CD14-positive monocyte (primary cell): Measurements from ENCODE around the gene CTNNA3. TPM values are rescaled to one million over a fixed set of nuclear protein-coding genes. Genes with fewer than 3 reads are reported as not detected.

Source experiments
- DNase-seq, 3 donors: peaks; one replicate each; pipeline ENCODE4 v3.0.0-alpha.2; 2011 to 2022
- H2AFZ ChIP-seq: 2 replicates; pipeline ENCODE4 v1.6.0; 2012; ENCODE audit warnings: mild to moderate bottlenecking, low read depth, low read length, inconsistent platforms; ENCODE audit not compliant: insufficient read depth, poor library complexity, severe bottlenecking
- H3K27ac ChIP-seq, 2 donors: 1 replicate in 1 of 2; 2 replicates in 1 of 2; pipeline ENCODE4 v1.5.1; 2012 to 2013; ENCODE audit warnings: low read length in 2 of 2, control low read depth in 1 of 2, inconsistent platforms in 1 of 2, low read depth in 1 of 2, mild to moderate bottlenecking in 1 of 2
- H3K27me3 ChIP-seq, 2 donors: one replicate each; pipeline versions ENCODE4 v1.6.0 to v1.6.1; 2011 to 2013; ENCODE audit warnings: low read length in 2 of 2; ENCODE audit not compliant: control insufficient read depth in 2 of 2, insufficient read depth in 2 of 2
- H3K36me3 ChIP-seq, 2 donors: replicated peaks in 1 of 2; 1 replicate in 1 of 2; 2 replicates in 1 of 2; pipeline versions ENCODE4 v1.5.1 to v1.6.1; 2012 to 2013; ENCODE audit warnings: low read length in 2 of 2, control low read depth in 1 of 2, inconsistent platforms in 1 of 2, mild to moderate bottlenecking in 1 of 2; ENCODE audit not compliant: insufficient read depth in 2 of 2, control insufficient read depth in 1 of 2
- H3K4me1 ChIP-seq, 2 donors: 1 replicate in 1 of 2; 2 replicates in 1 of 2; pipeline versions ENCODE4 v1.5.1 to v1.6.1; 2012 to 2013; ENCODE audit warnings: low read length in 2 of 2, control low read depth in 1 of 2, inconsistent platforms in 1 of 2, mild to moderate bottlenecking in 1 of 2, moderate library complexity in 1 of 2; ENCODE audit not compliant: insufficient read depth in 2 of 2, control insufficient read depth in 1 of 2
- H3K4me2 ChIP-seq: replicated peaks from 2 replicates; pipeline ENCODE3; 2012; ENCODE audit warnings: low read length, moderate library complexity, mild to moderate bottlenecking; ENCODE audit not compliant: poor library complexity, severe bottlenecking; ENCODE audit errors: extremely low read depth
- H3K4me3 ChIP-seq, 3 experiments: fragments of 200-600 bp in 1 of 3; sonication (generic) in 1 of 3; replicated peaks in 1 of 3; 1 replicate in 2 of 3; 2 replicates in 1 of 3; pipeline ENCODE4 v1.5.1; 2011 to 2013; ENCODE audit warnings: low read length in 3 of 3, mild to moderate bottlenecking in 3 of 3, control low read depth in 2 of 3, low read depth in 2 of 3, inconsistent platforms in 1 of 3, moderate library complexity in 1 of 3
- H3K79me2 ChIP-seq: 2 replicates; pipeline ENCODE4 v1.6.0; 2012; ENCODE audit warnings: mild to moderate bottlenecking, control low read depth, inconsistent platforms, low read length, moderate library complexity; ENCODE audit not compliant: insufficient read depth
- H3K9ac ChIP-seq: 2 replicates; pipeline ENCODE4 v1.6.0; 2017; ENCODE audit warnings: low read length, mild to moderate bottlenecking; ENCODE audit not compliant: insufficient read depth, poor library complexity, severe bottlenecking
- H3K9me3 ChIP-seq, 2 donors: replicated peaks in 1 of 2; 1 replicate in 1 of 2; 2 replicates in 1 of 2; pipeline versions ENCODE4 v1.5.1 to v1.6.1; 2012 to 2013; ENCODE audit warnings: low read length in 2 of 2, control low read depth in 1 of 2; ENCODE audit not compliant: control insufficient read depth in 1 of 2, insufficient read depth in 1 of 2
- H4K20me1 ChIP-seq: 2 replicates; pipeline ENCODE4 v1.6.0; 2012; ENCODE audit warnings: mild to moderate bottlenecking, low read length, control low read depth, moderate library complexity; ENCODE audit not compliant: insufficient read depth
- H3K27ac Mint-ChIP-seq, 7 donors: one replicate each; pipeline ENCODE4 v1.8.0; 2020; ENCODE audit warnings: mild to moderate bottlenecking in 7 of 7, mixed read lengths in 7 of 7, moderate library complexity in 6 of 7, inconsistent platforms in 2 of 7
- H3K27me3 Mint-ChIP-seq, 3 donors: one replicate each; pipeline ENCODE4 v1.8.0; 2021 to 2022; ENCODE audit warnings: low read depth in 3 of 3, mild to moderate bottlenecking in 3 of 3, mixed read lengths in 3 of 3, moderate library complexity in 3 of 3, inconsistent platforms in 1 of 3
- H3K36me3 Mint-ChIP-seq, 2 donors: one replicate each; pipeline ENCODE4 v1.8.0; 2020; ENCODE audit warnings: mixed read lengths in 2 of 2, inconsistent platforms in 1 of 2, mild to moderate bottlenecking in 1 of 2
- H3K4me1 Mint-ChIP-seq: one replicate; pipeline ENCODE4 v1.8.0; 2020; ENCODE audit warnings: mild to moderate bottlenecking, mixed read lengths
- H3K4me3 Mint-ChIP-seq, 2 donors: one replicate each; pipeline ENCODE4 v1.8.0; 2020; ENCODE audit warnings: mild to moderate bottlenecking in 2 of 2, mixed read lengths in 2 of 2, moderate library complexity in 1 of 2
- H3K9me3 Mint-ChIP-seq, 7 donors: one replicate each; pipeline ENCODE4 v1.8.0; 2020 to 2022; ENCODE audit warnings: mixed read lengths in 7 of 7, mild to moderate bottlenecking in 6 of 7, moderate library complexity in 6 of 7, inconsistent platforms in 2 of 7
- CTCF ChIP-seq: fragments of 200-600 bp; IDR thresholded peaks from one replicate; pipeline ENCODE4 v1.8.0; 2022; ENCODE audit warnings: antibody characterized with exemption, mild to moderate bottlenecking
- whole genome bisulfite sequencing: methylation state at CpG from one replicate; pipeline ENCODE4 v1.1.5; 2013; ENCODE audit warnings: missing lambda C conversion rate; ENCODE audit not compliant: insufficient coverage; 5-methylcytosine and 5-hydroxymethylcytosine counted together
- intact Hi-C, 2 donors: fragments of 100-400 bp; cut with micrococcal nuclease; formaldehyde crosslinking; loops; one replicate each; pipeline versions ENCODE4 v1.15.0 to v1.15.1; 2023
- polyA plus RNA-seq, 3 donors: library from polyadenylated mRNA; depleted of rRNA in 1 of 3; unstranded in 2 of 3; stranded (reverse) in 1 of 3; fragments of 300-500 nt in 2 of 3; fragments of >200 nt in 1 of 3; fragmentation: Illumina TruSeq in 2 of 3; gene quantifications; 1 replicate in 2 of 3; 2 replicates in 1 of 3; pipeline ENCODE4 v1.2.3, GENCODE V29; 2012 to 2021

Gene CTNNA3
- polyA plus RNA-seq, 3 donors = not detected

DNA sequence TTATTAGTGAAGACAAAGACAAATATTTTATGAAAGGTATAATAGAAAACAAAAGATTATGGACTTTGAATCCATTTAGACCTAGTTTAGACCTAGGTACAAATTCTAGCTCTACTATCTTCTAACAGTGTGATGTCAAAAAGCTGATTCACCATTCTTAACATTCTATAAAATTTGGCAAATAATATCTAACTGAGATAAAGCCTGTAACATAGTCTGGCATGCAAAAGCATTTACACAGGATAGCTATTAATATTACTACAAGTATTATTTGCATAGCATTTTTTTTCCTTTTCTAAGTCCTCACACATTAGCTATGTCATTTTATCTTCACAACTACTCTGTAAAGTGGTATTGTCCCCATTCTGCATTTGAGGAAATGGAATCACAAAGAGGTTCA, 949.7 kb downstream of the CTNNA3 start:
- no peaks in the 10 kb centered on the region for H3K36me3 Mint-ChIP-seq
- no peak overlapping the region for H3K27ac Mint-ChIP-seq
- Histone ChIP-seq H3K4me1 (no peaks in the 10 kb centered on the region), H3K27me3 (no peaks in the 10 kb centered on the region), H3K9me3 (no peaks in the 10 kb centered on the region), H3K4me3 (no peak overlapping the region), H3K9ac (no peak overlapping the region), H2AFZ (no peak overlapping the region), H4K20me1 (no peaks in the 10 kb centered on the region), H3K36me3 (no peaks in the 10 kb centered on the region), H3K79me2 (no peaks in the 10 kb centered on the region), H3K27ac (no peak overlapping the region), H3K4me2 (no peak overlapping the region)
- no peaks in the 10 kb centered on the region for H3K4me1 Mint-ChIP-seq
- no peak overlapping the region for H3K4me3 Mint-ChIP-seq
- H3K9me3 Mint-ChIP-seq = peaks cover 0 to 9% (median 2%) of the 10 kb centered on the region in 7 donors
- no peak for DNase-seq
- no peak for TF ChIP-seq CTCF
- H3K27me3 Mint-ChIP-seq = no peaks in the 10 kb centered on the region
- intact Hi-C loops = no loop called here

- Mint-ChIP-seq H3K4me1 (no peaks in the 10 kb centered on the region), H3K27me3 (no peaks in the 10 kb centered on the region), H3K27ac (no peak overlapping the region), H3K4me3 (no peak overlapping the region), H3K36me3 (no peaks in the 10 kb centered on the region), H3K9me3 (peaks cover 0 to 7% (median 2%) of the 10 kb centered on the region in 7 donors)
- H3K27me3 ChIP-seq = no peaks in the 10 kb centered on the region
- no peaks in the 10 kb centered on the region for H3K79me2 ChIP-seq
- no CpG with 5 or more reads among the region's 2 CpGs for WGBS
- H3K4me2 ChIP-seq = no peak overlapping the region
- no peak for DNase-seq
- no peaks in the 10 kb centered on the region for H3K9me3 ChIP-seq
- TF ChIP-seq CTCF = no peak
- no peak overlapping the region for H3K4me3 ChIP-seq
- no peak overlapping the region for H2AFZ ChIP-seq
- H3K27ac ChIP-seq = no peak overlapping the region
- intact Hi-C loops = no loop called here
- no peaks in the 10 kb centered on the region for H4K20me1 ChIP-seq
- H3K9ac ChIP-seq = no peak overlapping the region
- no peaks in the 10 kb centered on the region for H3K4me1 ChIP-seq
- H3K36me3 ChIP-seq = no peaks in the 10 kb centered on the region
Measured at GRCh38 chr10:66744915-66745314, 951.1 kb downstream of the CTNNA3 start.
